Stimulated activated CD8-positive, alpha-beta memory T cell treated with anti-CD3 and anti-CD28 coated beads, Interleukin-2, amount 100 ng/mL, for 48 hours (primary cell): ENCODE data around the gene DLGAP1.
"Not testable (repeated sequence)": the region's sequence is repeated elsewhere in the genome, so short reads cannot be mapped to it uniquely, and the experiment has no call there.

Experiments
- DNase-seq, 2 donors: peaks; one replicate each; pipeline ENCODE4 v3.0.0-alpha.2; 2020; ENCODE audit warnings: low read depth in 2 of 2

The DLGAP1 gene

DNA sequence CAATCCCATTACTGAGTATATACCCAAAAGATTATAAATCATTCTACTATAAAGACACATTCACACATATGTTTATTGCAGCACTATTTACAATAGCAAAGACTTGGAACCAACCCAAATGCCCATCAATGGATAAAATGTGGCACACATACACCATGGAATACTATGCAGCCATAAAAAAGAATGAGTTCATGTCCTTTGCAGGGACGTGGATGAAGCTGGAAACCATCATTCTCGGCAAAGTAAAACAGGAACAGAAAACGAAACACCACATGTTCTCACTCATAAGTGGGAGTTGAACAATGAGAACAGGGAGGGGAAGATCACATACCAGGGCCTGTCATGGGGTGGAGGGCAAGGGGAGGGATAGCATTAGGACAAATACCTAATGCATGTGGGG is 167.8 kb downstream of the DLGAP1 start:
- not testable (repeated sequence) for DNase-seq

GRCh38 chr18:4286256-4286655 is 168.9 kb downstream of the DLGAP1 start:
- DNase-seq = no peak

GRCh38 chr18:4285525-4285924 is 169.6 kb downstream of the DLGAP1 start:
- DNase-seq = no peak

DNA sequence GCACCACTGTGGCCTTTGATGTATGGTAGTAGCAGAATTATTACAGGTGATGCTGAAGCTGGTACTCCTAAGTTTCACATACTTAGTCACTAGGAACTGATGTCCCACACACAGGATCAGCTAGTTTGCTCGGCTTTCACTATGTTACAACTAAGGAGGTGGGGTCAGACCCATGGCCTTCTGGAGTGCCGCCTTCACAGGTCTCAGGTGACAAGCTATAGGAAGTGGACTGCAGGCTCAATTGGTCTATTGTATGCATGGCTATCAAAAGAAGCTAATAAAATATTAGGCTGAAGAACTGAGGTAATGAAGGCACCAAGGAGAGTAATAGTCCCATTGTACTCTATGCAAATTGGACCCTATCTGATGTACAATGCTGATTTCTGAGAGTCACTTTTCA is 170.6 kb downstream of the DLGAP1 start:
- DNase-seq = no peak

DNA sequence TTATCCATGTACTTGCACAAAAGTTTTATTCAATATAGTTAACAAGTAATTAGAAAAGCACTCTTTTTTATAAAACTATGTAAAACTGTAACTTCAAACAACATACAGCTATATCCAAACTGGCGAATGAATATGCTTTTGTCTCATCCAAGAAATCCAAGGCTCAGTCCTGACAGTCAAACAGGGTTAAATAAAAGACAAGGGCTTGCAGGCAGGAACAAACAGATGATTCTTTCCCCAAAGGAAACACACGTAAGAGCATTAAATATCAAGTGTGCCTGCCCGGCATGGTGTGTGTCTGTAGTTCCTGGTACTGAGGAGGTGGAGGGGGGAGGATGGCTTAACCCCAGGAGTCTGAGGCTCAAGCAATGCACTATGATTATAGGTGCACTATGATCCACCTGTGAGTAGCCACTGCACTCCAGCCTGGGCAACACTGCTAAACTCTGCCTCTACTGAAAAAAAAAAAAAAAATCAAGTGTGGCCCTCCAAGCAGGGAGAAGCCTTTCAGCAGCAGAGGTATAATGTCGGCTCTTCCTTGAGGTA is 171.3 kb downstream of the DLGAP1 start:
- DNase-seq = no peak

- no peak for DNase-seq
Measured at GRCh38 chr18:4282954-4283353, 172.2 kb downstream of the DLGAP1 start.

GRCh38 chr18:4276953-4277585 is 178.0 kb downstream of the DLGAP1 start:
- DNase-seq = no peak

- DNase-seq = no peak
Measured at GRCh38 chr18:4271952-4272351, 183.2 kb downstream of the DLGAP1 start.

DNA sequence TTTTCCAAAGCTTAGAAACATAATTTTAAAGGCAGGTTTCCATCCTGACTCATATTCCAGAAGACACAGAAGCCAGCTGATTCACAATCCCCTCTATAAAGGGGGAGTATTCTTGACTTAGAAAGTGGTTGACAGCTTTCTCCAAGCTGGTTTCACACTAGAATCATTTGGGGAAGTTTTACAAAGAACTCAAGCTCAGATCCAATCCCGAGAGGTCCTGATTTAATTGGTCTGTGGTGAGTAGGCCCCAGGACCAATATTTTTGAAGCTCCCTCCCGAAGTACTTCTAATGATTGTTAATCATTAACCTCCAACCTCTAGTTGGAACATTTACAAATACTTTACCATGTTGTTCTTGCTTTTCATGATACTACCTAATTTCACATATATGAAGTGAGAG is 184.1 kb downstream of the DLGAP1 start:
- no peak for DNase-seq

DNA sequence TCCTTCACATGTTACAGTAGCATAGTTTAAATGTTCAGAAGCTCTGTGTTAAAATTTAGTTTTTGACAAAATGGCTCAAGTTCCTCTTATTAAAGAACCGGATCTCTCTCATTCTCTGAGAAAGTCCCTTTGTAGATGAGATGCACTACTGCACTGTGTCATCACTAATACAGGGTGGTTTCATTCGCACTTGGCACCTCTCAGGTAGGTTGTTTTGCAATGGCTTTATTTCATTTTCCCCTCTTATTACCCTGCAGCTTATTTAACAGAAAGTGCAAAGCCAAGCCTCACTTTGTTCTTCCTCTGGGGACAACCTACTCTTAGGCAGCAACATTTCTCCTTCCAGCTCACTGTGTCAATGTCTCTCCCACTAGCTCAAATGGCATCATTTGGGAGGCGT is 185.1 kb downstream of the DLGAP1 start:
- DNase-seq = no peak

GRCh38 chr18:4267641-4268040 is 187.5 kb downstream of the DLGAP1 start:
- no peak for DNase-seq

DNA sequence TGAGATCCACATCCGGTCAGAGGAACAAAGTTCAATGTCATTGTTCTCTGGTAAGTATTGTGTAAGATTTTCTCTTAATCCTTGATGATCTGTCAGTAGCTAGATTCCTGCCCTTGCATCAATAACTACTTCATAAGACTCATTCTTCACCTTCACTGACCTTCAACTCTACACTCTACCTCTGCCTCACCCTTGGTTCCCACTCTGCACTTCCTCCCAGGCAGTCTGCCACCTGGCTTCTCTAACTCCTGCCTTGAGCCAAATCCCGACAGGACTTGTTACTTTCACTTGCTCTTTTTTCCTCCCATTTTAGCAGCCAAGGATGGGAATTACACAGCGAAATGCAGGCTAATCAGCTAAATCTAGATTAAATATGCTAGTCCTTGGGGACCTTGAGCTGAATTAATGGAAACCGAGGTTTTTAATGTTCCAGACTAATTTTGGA is 190.7 kb downstream of the DLGAP1 start:
- no peak for DNase-seq

- no peak for DNase-seq
Measured at GRCh38 chr18:4260107-4260506, 195.0 kb downstream of the DLGAP1 start.

DNA sequence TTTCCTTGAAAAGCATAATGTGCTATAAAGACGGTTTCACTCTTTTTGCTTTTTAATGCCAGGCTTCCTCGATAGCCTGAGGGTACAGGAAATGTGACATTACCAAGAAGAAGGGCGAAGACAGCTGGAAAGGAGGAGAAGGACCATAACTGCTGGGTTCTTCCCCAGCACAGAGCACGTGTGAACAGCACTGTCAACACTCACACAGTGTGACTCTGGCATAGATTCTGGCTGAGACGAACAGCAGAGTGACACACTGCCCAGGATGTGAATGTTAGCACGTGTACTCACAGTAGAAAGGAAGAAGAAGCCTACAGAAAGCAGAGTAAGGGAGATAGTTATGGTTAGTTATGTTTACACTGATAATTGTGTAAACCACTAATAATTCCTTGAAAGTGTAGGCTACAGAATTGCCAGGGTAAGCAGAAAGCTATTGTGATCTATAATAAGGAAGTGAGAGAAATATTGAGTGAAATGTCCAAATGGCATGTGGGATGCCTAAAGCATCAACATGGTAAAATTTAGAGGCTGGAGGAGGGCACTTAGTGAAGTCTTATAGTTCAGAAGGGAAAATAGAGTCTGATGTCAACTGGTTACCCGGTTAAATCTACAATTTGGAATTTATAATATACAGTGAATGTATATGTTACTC is 198.2 kb downstream of the DLGAP1 start:
- DNase-seq = no peak

DNA sequence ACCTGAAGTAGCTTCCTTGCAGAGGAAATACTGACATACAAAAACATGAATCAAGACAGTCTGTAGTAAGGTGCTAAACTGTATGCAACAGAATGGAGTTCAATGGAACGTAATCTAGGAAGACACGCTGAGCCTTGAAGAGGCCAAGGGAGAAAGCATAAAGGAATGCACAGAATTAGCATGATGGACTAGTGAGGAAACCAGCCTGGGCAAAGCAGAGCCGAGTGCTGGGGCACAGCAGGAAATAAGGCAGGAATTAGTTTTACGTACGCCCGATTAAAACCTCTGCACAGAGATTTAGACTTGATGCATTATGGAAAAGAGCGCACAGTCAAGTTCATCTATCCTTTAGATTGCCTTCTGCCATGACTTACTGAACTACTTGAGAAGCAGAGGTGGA is 200.3 kb downstream of the DLGAP1 start:
- no peak for DNase-seq

GRCh38 chr18:4252829-4253228 is 202.3 kb downstream of the DLGAP1 start:
- no peak for DNase-seq

DNA sequence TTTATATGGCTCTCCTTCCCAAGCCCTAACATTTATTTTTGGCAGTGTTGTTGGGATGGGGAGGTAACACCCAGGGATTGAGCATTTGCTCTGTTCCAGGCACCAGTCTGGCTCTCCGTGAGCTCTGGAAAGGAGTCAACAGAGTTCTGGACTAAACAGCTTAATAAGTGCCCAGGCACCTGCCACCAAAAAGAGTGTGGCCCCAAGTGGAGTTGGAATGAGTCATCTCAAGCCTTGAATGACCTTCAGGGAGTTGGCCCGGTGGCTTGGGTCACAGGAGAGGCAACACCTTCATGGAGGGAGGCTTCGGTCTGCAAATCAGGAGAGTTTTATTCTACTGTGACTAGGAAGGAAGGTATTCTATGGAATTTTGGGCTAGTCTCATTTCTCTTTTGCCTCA is 203.2 kb downstream of the DLGAP1 start:
- DNase-seq = no peak

GRCh38 chr18:4251206-4251605 is 203.9 kb downstream of the DLGAP1 start:
- no peak for DNase-seq

DNA sequence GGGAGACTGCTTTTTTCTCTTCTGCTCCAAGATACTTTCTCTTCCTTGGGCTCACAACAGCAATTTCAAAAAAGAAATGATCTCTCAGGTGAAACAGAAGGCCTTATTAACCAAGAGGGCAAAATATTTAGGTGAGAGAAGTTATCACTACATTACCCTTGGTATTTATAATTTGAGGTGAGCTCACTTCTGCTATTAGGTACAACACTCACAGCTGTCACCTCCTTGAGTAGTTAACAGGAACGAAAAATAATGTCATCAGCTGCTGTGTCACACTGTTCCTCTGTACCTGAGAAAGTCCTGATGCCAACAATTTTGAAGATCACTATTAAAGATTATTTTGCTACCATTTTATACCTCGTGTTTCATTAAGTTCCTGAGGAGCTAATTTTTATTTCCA is 205.0 kb downstream of the DLGAP1 start:
- no peak for DNase-seq

- no peak for DNase-seq
Measured at GRCh38 chr18:4248686-4249085, 206.4 kb downstream of the DLGAP1 start.

DNA sequence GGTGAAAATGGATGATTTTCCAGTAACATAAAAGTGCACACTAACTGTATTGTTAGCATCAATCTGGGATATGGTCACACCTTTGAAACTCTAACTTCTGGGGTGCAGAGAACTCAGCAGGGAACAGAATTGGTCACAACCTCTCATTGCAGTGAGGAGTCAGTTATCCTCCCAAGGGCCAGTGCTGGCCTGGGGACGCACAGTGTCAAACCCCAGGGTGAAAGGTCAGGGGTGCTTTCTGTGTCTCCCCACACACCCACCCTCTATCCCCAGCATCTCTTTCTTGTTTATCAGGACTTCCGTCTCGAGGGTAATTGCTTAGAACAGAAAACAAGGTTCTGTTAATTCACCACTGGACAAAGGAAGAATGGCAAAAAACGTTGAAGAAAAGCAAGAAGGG is 208.7 kb downstream of the DLGAP1 start:
- no peak for DNase-seq

DNA sequence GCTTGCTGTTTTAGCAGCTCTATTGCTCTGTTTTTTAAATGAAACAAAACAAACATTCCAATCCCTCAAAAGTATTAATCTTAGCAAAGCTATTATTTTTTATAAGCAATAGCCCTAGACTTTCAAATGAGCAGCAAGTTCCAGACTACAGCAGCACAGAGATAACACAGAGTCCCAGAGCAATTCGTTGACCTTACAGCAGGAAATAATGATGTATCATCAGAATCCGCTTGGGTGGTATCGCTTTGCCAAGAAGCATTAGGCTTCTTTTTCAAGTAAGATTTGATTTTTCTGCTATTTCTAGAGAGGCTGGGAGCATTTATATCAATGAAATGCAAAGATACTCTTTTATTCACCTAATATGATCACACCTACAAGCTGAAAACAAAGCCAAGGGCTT is 209.7 kb downstream of the DLGAP1 start:
- DNase-seq = no peak

DNA sequence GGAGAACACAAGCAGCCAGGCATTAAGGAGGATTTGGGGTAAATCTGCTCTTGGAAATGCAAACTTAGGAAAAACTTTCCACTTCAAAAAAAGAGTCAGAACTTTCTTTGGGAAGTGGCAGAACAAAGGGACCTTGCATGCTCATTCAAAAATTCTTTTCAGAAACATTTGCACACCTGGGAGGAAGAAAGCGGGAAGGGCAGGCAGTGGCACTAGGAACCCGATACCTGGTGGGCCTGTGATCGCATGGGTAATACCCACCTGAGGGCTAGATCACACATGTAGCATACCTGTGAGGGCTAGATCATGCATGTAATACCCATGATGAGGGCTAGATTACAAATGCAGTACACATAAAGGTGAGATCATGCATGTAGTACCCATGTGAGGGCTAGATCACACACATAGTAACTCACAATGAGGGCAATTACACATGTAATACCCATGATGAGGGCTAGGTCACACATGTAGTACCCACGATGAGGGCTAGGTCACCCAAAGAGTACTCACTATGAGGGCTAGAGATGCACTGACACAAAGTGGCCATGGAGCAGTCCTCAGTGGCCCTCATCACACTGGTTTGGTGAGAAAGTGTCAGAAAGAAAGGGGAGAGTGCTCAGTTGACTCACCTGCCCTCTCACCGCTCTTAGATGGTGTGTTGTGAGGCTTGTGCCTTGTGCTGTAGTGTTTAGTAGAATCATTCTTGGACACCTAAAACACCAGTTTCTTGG is 212.5 kb downstream of the DLGAP1 start:
- DNase-seq = no peak
